Measurements from ENCODE around the gene HOXB4.

GRCh38 chr17:48601539-48602425, 23.6 kb upstream of the HOXB4 start:
- no peak for TF ChIP-seq CTCF (IDR thresholded peaks at IDR 0.05)
- TF ChIP-seq POLR2A (IDR thresholded peaks at IDR 0.05) = no peak

All from adrenal gland (tissue), 5 donors.